Ovary (tissue), 9 donors: ENCODE data around the gene SBF2. TPM values are rescaled to one million over a fixed set of nuclear protein-coding genes. Genes with fewer than 3 reads are reported as not detected.

ENCODE experiments used
- DNase-seq, 5 donors: peaks; one replicate each; pipeline ENCODE4 v3.0.0-alpha.2; 2019 to 2020
- H3K27ac ChIP-seq, 2 donors: fragments of 200-600 bp; one replicate each; pipeline versions ENCODE4 v1.5.1 to v1.8.0; 2019 to 2022
- H3K27me3 ChIP-seq: fragments of 200-600 bp; one replicate; pipeline ENCODE4 v1.8.0; 2022
- H3K36me3 ChIP-seq: fragments of 200-600 bp; sonication (generic); one replicate; pipeline ENCODE4 v1.5.1; 2019
- H3K4me1 ChIP-seq: one replicate; pipeline ENCODE4 v1.8.1; 2013; ENCODE audit warnings: mild to moderate bottlenecking, moderate library complexity; ENCODE audit not compliant: insufficient read depth
- H3K4me3 ChIP-seq: fragments of 200-600 bp; sonication (generic); one replicate; pipeline ENCODE4 v1.5.1; 2017
- H3K9me3 ChIP-seq, 2 donors: fragments of 200-600 bp in 1 of 2; sonication (generic) in 1 of 2; one replicate each; pipeline versions ENCODE4 v1.5.1 to v1.8.1; 2013 to 2019; ENCODE audit warnings: mild to moderate bottlenecking in 1 of 2, moderate library complexity in 1 of 2
- CTCF ChIP-seq, 3 donors: fragments of 450-650 bp in 2 of 3; fragments of 200-600 bp in 1 of 3; IDR thresholded peaks; one replicate each; pipeline versions ENCODE4 v1.5.1 to v1.8.0; 2016 to 2022; ENCODE audit warnings: antibody characterized with exemption in 3 of 3, mild to moderate bottlenecking in 1 of 3
- EP300 ChIP-seq: sonication (generic); formaldehyde crosslinking; IDR thresholded peaks from one replicate; pipeline ENCODE4 v1.6.1; 2017; ENCODE audit warnings: antibody characterized with exemption
- POLR2A ChIP-seq: fragments of 450-650 bp; IDR thresholded peaks from one replicate; pipeline ENCODE4 v1.6.1; 2017; ENCODE audit warnings: antibody characterized with exemption, mild to moderate bottlenecking, moderate library complexity
- WGBS, 3 donors: extraction: QIAGEN DNeasy Blood & Tissue Kit in 1 of 3; methylation state at CpG; one replicate each; pipeline versions ENCODE4 v1.1.5 to v1.1.7; 2013 to 2017; 5-methylcytosine and 5-hydroxymethylcytosine counted together
- intact Hi-C, 4 donors: fragments of 100-400 bp; cut with DNase I; formaldehyde crosslinking; loops; one replicate each; pipeline versions ENCODE4 v1.11.0 to v1.15.1; 2022 to 2023
- polyA plus RNA-seq, 2 donors: library from polyadenylated mRNA; stranded (reverse); fragments of 200-250 nt in 1 of 2; fragments of 350-450 nt in 1 of 2; fragmentation: Illumina TruSeq in 1 of 2; extraction: RNeasy Lipid Tissue Mini Kit (QIAGEN cat#74804) in 1 of 2; gene quantifications; one replicate each; pipeline ENCODE4 v1.2.3, GENCODE V29; 2013 to 2014
- total RNA-seq, 7 donors: library from RNA; depleted of rRNA in 2 of 7; stranded (reverse); fragments of >200 nt in 2 of 7; fragmentation: NEBNext Ultra II Directional in 3 of 7; extraction: Animal tissue kit (Norgen Biotek cat#: 25700) in 3 of 7; gene quantifications; one replicate each; pipeline versions ENCODE4 v1.1.0 to v1.2.4, GENCODE V29; 2016 to 2023
- donor health status: DM: no; HTN: no; CAD: no; lungs with moderate emphysema.
- donor health status: DM: no; HTN: no; CAD: no.
- donor health status: Bipolar disorder and iron deficiency.
- donor health status: DM: yes; HTN: yes; CAD: no.
- donor health status: DM: no; HTN: no; CAD: no.
- donor health status: DM: yes; HTN: yes; CAD: no.

SBF2 gene
- total and polyA plus RNA-seq, 9 donors = 27.4 to 77.5 (median 50.8) TPM

GRCh38 chr11:10201343-10201742, 92.7 kb downstream of the SBF2 start:
- H3K9me3 ChIP-seq = no peaks in the 10 kb centered on the region
- intact Hi-C loops = loop anchor here in 1 of 4 donors (10.0 kb wide), 1 partner anchor 103 kb away; the partner anchor contains the start of gene ADM
- DNase-seq = no peak
- H3K27me3 ChIP-seq = no peaks in the 10 kb centered on the region
- TF ChIP-seq EP300 (no peak), POLR2A (no peak), CTCF (IDR thresholded peaks at IDR 0.05) (no peak)
- no peak overlapping the region for H3K27ac ChIP-seq
- H3K36me3 ChIP-seq = no peaks in the 10 kb centered on the region
- WGBS, 3 donors = 80 to 89% (median 83%) methylated on average over 1 of the region's 1 CpG
- H3K4me3 ChIP-seq = no peak overlapping the region
- H3K4me1 ChIP-seq = no peaks in the 10 kb centered on the region

GRCh38 chr11:10197091-10197490, 96.9 kb downstream of the SBF2 start:
- Histone ChIP-seq H3K4me3 (no peak overlapping the region), H3K36me3 (no peaks in the 10 kb centered on the region), H3K9me3 (no peaks in the 10 kb centered on the region), H3K27ac (no peak overlapping the region), H3K4me1 (no peaks in the 10 kb centered on the region), H3K27me3 (no peaks in the 10 kb centered on the region)
- intact Hi-C loops = no loop called here
- DNase-seq = no peak
- TF ChIP-seq EP300 (no peak), POLR2A (no peak), CTCF (IDR thresholded peaks at IDR 0.05) (no peak)
- 96 to 99% (median 96%) methylated on average over 2 of the region's 2 CpGs for WGBS, 3 donors

GRCh38 chr11:10192036-10192435, 102.0 kb downstream of the SBF2 start:
- no peak overlapping the region for H3K27ac ChIP-seq
- no peaks in the 10 kb centered on the region for H3K36me3 ChIP-seq
- 86 to 94% (median 88%) methylated on average over 2 of the region's 2 CpGs for WGBS, 3 donors
- no peak for DNase-seq
- H3K27me3 ChIP-seq = no peaks in the 10 kb centered on the region
- no peaks in the 10 kb centered on the region for H3K4me1 ChIP-seq
- intact Hi-C loops = no loop called here
- no peaks in the 10 kb centered on the region for H3K9me3 ChIP-seq
- TF ChIP-seq CTCF (IDR thresholded peaks at IDR 0.05) (no peak), EP300 (no peak), POLR2A (no peak)
- no peak overlapping the region for H3K4me3 ChIP-seq

DNA sequence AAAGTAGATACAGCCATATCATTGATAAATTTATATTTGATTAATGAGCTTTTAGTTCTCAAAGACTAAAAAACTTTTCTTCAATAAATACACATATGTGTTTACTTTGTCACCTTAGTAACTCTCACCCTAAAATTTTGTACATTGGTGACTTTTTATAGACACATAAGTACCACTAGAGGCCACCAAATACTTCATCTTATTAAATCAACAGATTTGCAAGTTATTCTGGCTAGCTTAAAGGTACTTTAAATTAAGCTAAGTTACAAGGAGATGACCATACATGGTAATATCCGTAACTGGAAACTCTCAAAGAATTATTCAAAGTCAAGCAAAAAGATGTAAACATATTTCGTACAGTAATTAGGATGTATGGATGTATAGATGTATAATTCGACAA, 112.2 kb downstream of the SBF2 start:
- no peak overlapping the region for H3K4me3 ChIP-seq
- H3K27ac ChIP-seq = no peak overlapping the region
- DNase-seq = no peak
- 94 to 95% (median 94%) methylated on average over 3 of the region's 3 CpGs for WGBS, 3 donors
- H3K27me3 ChIP-seq = no peaks in the 10 kb centered on the region
- H3K9me3 ChIP-seq = no peaks in the 10 kb centered on the region
- H3K4me1 ChIP-seq = no peaks in the 10 kb centered on the region
- no peaks in the 10 kb centered on the region for H3K36me3 ChIP-seq
- intact Hi-C loops = no loop called here
- no peak for TF ChIP-seq EP300
- peak in 1 of 3 donors; percentile 17 for TF ChIP-seq CTCF (IDR thresholded peaks at IDR 0.05)
- no peak for TF ChIP-seq POLR2A

DNA sequence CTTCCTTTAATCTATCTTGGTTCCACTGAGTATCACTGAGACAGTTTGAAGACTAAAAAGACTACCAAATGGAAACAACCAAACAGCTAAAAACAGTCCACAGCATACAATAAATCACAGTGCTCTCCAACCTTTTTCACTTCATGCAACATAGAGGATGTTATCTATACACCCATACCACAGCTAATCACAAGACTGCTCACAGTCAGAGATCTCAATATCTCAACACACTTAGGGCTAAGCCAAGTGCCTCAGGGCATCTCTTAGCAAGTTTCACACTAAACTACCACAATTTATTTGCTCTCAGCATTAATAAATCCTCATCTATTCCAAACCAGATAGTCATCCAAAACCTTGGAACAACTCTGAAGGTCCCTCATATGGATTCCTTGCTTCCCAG, 129.4 kb downstream of the SBF2 start:
- intact Hi-C loops = no loop called here
- H3K27ac ChIP-seq = no peak overlapping the region

More for the DNA sequence above, 129.4 kb downstream of the SBF2 start:
- DNase-seq = no peak
- no peaks in the 10 kb centered on the region for H3K9me3 ChIP-seq
- H3K27me3 ChIP-seq = no peaks in the 10 kb centered on the region
- H3K4me1 ChIP-seq = no peaks in the 10 kb centered on the region
- TF ChIP-seq CTCF (IDR thresholded peaks at IDR 0.05) (no peak), POLR2A (no peak), EP300 (no peak)
- no peak overlapping the region for H3K4me3 ChIP-seq
- H3K36me3 ChIP-seq = no peaks in the 10 kb centered on the region
